SK-N-SH (cell line): ENCODE results near the gene LRP4. TPM values are rescaled to one million over a fixed set of nuclear protein-coding genes. Genes with fewer than 3 reads are reported as not detected.
"Not testable (repeated sequence)": the region's sequence is repeated elsewhere in the genome, so short reads cannot be mapped to it uniquely, and the experiment has no call there.

Source experiments
- CTCF ChIA-PET: fragments of 300-600, 350-600 bp; formaldehyde crosslinking; extraction: SDS; loops from one replicate; lab custom pipeline; 2021; lab: Yijun Ruan, JAX
- POLR2A ChIA-PET: fragments of 350-600 bp; sonication (Branson Sonifier 250); formaldehyde crosslinking; extraction: SDS; loops from one replicate; lab custom pipeline; 2020; ENCODE audit warnings: antibody characterized with exemption, inconsistent platforms; lab: Yijun Ruan, JAX
- DNase-seq: peaks from one replicate; pipeline ENCODE4 v3.0.0; 2012
- H2AFZ ChIP-seq: fragments of 200-600 bp; sonication (generic); 2 replicates; pipeline ENCODE4 v1.8.1; 2016; ENCODE audit warnings: antibody characterized with exemption, mild to moderate bottlenecking, low read depth
- H3F3A ChIP-seq: fragments of 200-600 bp; sonication (generic); replicated peaks from 2 replicates; pipeline ENCODE3; 2016; ENCODE audit warnings: antibody characterized with exemption, mild to moderate bottlenecking; ENCODE audit not compliant: insufficient read depth
- H3K27ac ChIP-seq, 2 experiments: fragments of 200-500 bp in 1 of 2; fragments of 200-600 bp in 1 of 2; sonication (Bioruptor generic) in 1 of 2; sonication (generic), shearing (Covaris generic) in 1 of 2; 2 replicates each; pipeline versions ENCODE4 v1.5.1 to v1.6.1; 2014 to 2016; ENCODE audit warnings: low read depth in 2 of 2, inconsistent platforms in 1 of 2, low read length in 1 of 2, mild to moderate bottlenecking in 1 of 2, mixed read lengths in 1 of 2
- H3K27me3 ChIP-seq: fragments of 200-600 bp; sonication (generic), shearing (Covaris generic); 2 replicates; pipeline ENCODE4 v1.6.1; 2016; ENCODE audit warnings: mixed run types; ENCODE audit not compliant: insufficient read depth
- H3K36me3 ChIP-seq, 2 experiments: fragments of 200-500 bp in 1 of 2; fragments of 200-600 bp in 1 of 2; sonication (Bioruptor generic) in 1 of 2; sonication (generic) in 1 of 2; replicated peaks in 1 of 2; 2 replicates each; pipeline versions ENCODE3 to v1.5.1; 2014 to 2016; ENCODE audit warnings: low read length in 1 of 2, mild to moderate bottlenecking in 1 of 2; ENCODE audit not compliant: insufficient read depth in 2 of 2, control insufficient read depth in 1 of 2
- H3K4me1 ChIP-seq, 2 experiments: fragments of 200-500 bp in 1 of 2; fragments of 200-600 bp in 1 of 2; sonication (Bioruptor generic) in 1 of 2; sonication (generic), shearing (Covaris generic) in 1 of 2; 2 replicates each; pipeline versions ENCODE4 v1.5.1 to v1.6.1; 2014 to 2016; ENCODE audit warnings: low read depth in 1 of 2, low read length in 1 of 2, mixed run types in 1 of 2; ENCODE audit not compliant: insufficient read depth in 2 of 2, control insufficient read depth in 1 of 2
- H3K4me2 ChIP-seq: fragments of 200-600 bp; sonication (generic), shearing (Covaris generic); 2 replicates; pipeline ENCODE4 v1.6.1; 2017; ENCODE audit warnings: mixed run types
- H3K4me3 ChIP-seq, 2 experiments: fragments of 200-500 bp in 1 of 2; fragments of 200-600 bp in 1 of 2; sonication (Bioruptor generic) in 1 of 2; sonication (generic), shearing (Covaris generic) in 1 of 2; 2 replicates each; pipeline versions ENCODE4 v1.5.1 to v1.8.1; 2014 to 2016; ENCODE audit warnings: low read depth in 2 of 2, inconsistent platforms in 1 of 2, low read length in 1 of 2, mild to moderate bottlenecking in 1 of 2, mixed read lengths in 1 of 2, moderate library complexity in 1 of 2
- H3K79me2 ChIP-seq: fragments of 200-600 bp; sonication (generic); 2 replicates; pipeline ENCODE4 v1.8.1; 2017; ENCODE audit warnings: mild to moderate bottlenecking; ENCODE audit not compliant: insufficient read depth
- H3K9ac ChIP-seq: fragments of 200-600 bp; sonication (generic); 2 replicates; pipeline ENCODE4 v1.6.1; 2017; ENCODE audit warnings: mixed run types
- H3K9me2 ChIP-seq: fragments of 200-600 bp; sonication (generic); 2 replicates; pipeline ENCODE4 v1.6.1; 2017; ENCODE audit warnings: mixed run types
- H3K9me3 ChIP-seq: fragments of 200-600 bp; sonication (generic); 2 replicates; pipeline ENCODE4 v1.6.1; 2017; ENCODE audit warnings: mixed run types, mild to moderate bottlenecking, moderate library complexity
- H4K20me1 ChIP-seq: fragments of 200-600 bp; sonication (generic); 2 replicates; pipeline ENCODE4 v1.6.1; 2017; ENCODE audit warnings: mild to moderate bottlenecking, mixed run types; ENCODE audit not compliant: insufficient read depth
- ELF1 ChIP-seq: IDR thresholded peaks from 2 replicates; pipeline ENCODE4 v1.4.0; 2012
- FOSL2 ChIP-seq: IDR thresholded peaks from 2 replicates; pipeline ENCODE4 v1.4.0; 2012; ENCODE audit warnings: low read depth, mild to moderate bottlenecking, moderate library complexity, borderline replicate concordance
- GABPA ChIP-seq: IDR thresholded peaks from 2 replicates; pipeline ENCODE4 v1.4.0; 2012; ENCODE audit warnings: low read depth, mild to moderate bottlenecking
- MAX ChIP-seq: IDR thresholded peaks from 2 replicates; pipeline ENCODE4 v1.4.0; 2012; ENCODE audit warnings: low read depth
- RAD21 ChIP-seq: IDR thresholded peaks from 2 replicates; pipeline ENCODE4 v1.6.1; 2012; ENCODE audit warnings: mild to moderate bottlenecking, low read length
- RCOR1 ChIP-seq: fragments of 150-350 bp; IDR thresholded peaks from 2 replicates; pipeline ENCODE4 v1.6.1; 2017; ENCODE audit warnings: antibody characterized with exemption, low read length
- RFX5 ChIP-seq: IDR thresholded peaks from 2 replicates; pipeline ENCODE4 v1.6.1; 2012; ENCODE audit warnings: mild to moderate bottlenecking, improper control_type of control experiment, low read length
- TCF12 ChIP-seq: IDR thresholded peaks from 2 replicates; pipeline ENCODE4 v1.4.0; 2012
- WGBS: methylation state at CpG from one replicate; pipeline ENCODE4 v1.1.6; 2017; ENCODE audit warnings: low lambda C conversion rate; 5-methylcytosine and 5-hydroxymethylcytosine counted together
- polyA plus RNA-seq, 3 experiments: library from polyadenylated mRNA; depleted of rRNA; stranded (reverse); fragments of >200 nt; gene quantifications; 2 replicates each; pipeline ENCODE4 v1.2.3, GENCODE V29; 2012
- TF ChIP-seq, protein P1 (sequence below): IDR thresholded peaks from 2 replicates; pipeline ENCODE4 v1.6.1; 2012; ENCODE audit warnings: mild to moderate bottlenecking, low read depth, low read length, moderate library complexity
- TF ChIP-seq, protein P2 (sequence below): IDR thresholded peaks from 2 replicates; pipeline ENCODE4 v1.4.0; 2012; ENCODE audit warnings: low read depth, borderline replicate concordance

LRP4 gene
- polyA plus RNA-seq, 1 of the 3 experiments (the other 2 are of a cell fraction): 10.9 TPM

- H3K9ac ChIP-seq: peak overlapping the region; percentile 28; the same call in 1 of the 2 replicates
- peaks cover 3% of the 10 kb centered on the region for H3F3A ChIP-seq
- DNase-seq: no peak
- H3K4me1 ChIP-seq: no peaks in the 10 kb centered on the region
- no peaks in the 10 kb centered on the region for H3K79me2 ChIP-seq
- ChIA-PET POLR2A (no interaction called here), CTCF (interaction anchor here (1.1 to 3.6 kb wide), 2 partner anchors 210 to 223 kb away, joined by 3 to 17 read pairs; no protein-coding TSS in a partner anchor)
- no peaks in the 10 kb centered on the region for H3K27me3 ChIP-seq
- H3K9me3 ChIP-seq: no peaks in the 10 kb centered on the region
- H3K4me2 ChIP-seq: 0 out of 2 replicates have a peak overlapping the region, but pooled peaks have one; percentile 8
- WGBS: 92% methylated on average over 1 of the region's 1 CpG
- no peak overlapping the region for H3K4me3 ChIP-seq
- peak overlapping the region; percentile 74; the same call in 1 of the 2 replicates for H2AFZ ChIP-seq
- peak overlapping the region in 1 of 2 experiments; percentile 66; a peak in 2 of 4 replicates for H3K27ac ChIP-seq
- no peaks in the 10 kb centered on the region for H3K36me3 ChIP-seq
- H3K9me2 ChIP-seq: no peaks in the 10 kb centered on the region
- H4K20me1 ChIP-seq: no peaks in the 10 kb centered on the region
- no peak for TF ChIP-seq MAX
- TF ChIP-seq FOSL2: peak; percentile 13; the same call in 1 of the 2 replicates
Observed at GRCh38 chr11:46930089-46930488, 11.7 kb upstream of the LRP4 start.

GRCh38 chr11:46928701-46929100 lies 10.4 kb upstream of the LRP4 start:
- H3K4me1 ChIP-seq, H3K9me3 ChIP-seq, H3K4me2 ChIP-seq, H3K27me3 ChIP-seq, H3K4me3 ChIP-seq, H3K27ac ChIP-seq, H3K9ac ChIP-seq, H3K9me2 ChIP-seq, H3K36me3 ChIP-seq, H3K79me2 ChIP-seq, POLR2A ChIA-PET, H3F3A ChIP-seq, H4K20me1 ChIP-seq, H2AFZ ChIP-seq, DNase-seq: not testable (repeated sequence)
- 31% methylated on average over 1 of the region's 1 CpG for WGBS
- CTCF ChIA-PET: interaction anchor here (0.9 to 3.6 kb wide), 2 partner anchors 9 to 225 kb away, joined by 3 to 17 read pairs; no protein-coding TSS in a partner anchor

GRCh38 chr11:46927928-46928327 lies 9.6 kb upstream of the LRP4 start:
- H3K9me3 ChIP-seq, H3K79me2 ChIP-seq, H4K20me1 ChIP-seq, POLR2A ChIA-PET, H2AFZ ChIP-seq, H3K9ac ChIP-seq, H3K27me3 ChIP-seq, H3K4me2 ChIP-seq, H3F3A ChIP-seq, H3K9me2 ChIP-seq, H3K27ac ChIP-seq, DNase-seq, H3K4me3 ChIP-seq, H3K36me3 ChIP-seq, H3K4me1 ChIP-seq: not testable (repeated sequence)
- CTCF ChIA-PET: interaction anchor here (0.9 to 3.6 kb wide), 3 partner anchors 9 to 225 kb away, joined by 3 to 17 read pairs (median 3); no protein-coding TSS in a partner anchor
- 79% methylated on average over 4 of the region's 4 CpGs for WGBS

DNA sequence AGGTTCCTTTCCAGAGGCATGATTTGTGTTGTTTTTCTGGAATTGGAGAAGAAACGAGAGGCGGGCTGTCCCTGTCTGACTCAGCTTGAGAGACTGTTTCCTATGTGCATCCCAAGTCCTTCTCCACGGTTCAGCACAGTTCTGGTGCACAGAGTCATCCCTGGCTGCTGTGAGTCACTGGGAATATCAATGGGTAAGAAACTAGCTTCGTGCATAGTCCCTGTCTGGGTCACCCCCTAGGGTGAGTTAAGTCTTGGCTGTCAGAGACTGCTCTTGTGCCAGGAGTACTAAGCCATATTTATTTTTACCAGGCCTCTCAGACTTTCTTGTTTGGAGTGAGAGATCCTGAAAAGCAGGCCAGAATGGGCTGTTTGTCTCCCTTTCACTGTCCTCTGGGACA lies 2.4 kb upstream of the LRP4 start:
- H3K79me2 ChIP-seq: peaks cover 11% of the 10 kb centered on the region
- H3K4me3 ChIP-seq: no peak overlapping the region
- peak overlapping the region; percentile 52 for H3K4me2 ChIP-seq
- H3K9me2 ChIP-seq: no peaks in the 10 kb centered on the region
- peaks cover 16 to 22% of the 10 kb centered on the region in 2 experiments; a peak in 3 of 4 replicates for H3K4me1 ChIP-seq
- H3F3A ChIP-seq: peaks cover 35% of the 10 kb centered on the region
- H3K27me3 ChIP-seq: no peaks in the 10 kb centered on the region
- CTCF ChIA-PET: interaction anchor here (0.9 to 10.0 kb wide), 9 partner anchors 16 to 234 kb away, joined by 3 to 170 read pairs (median 4); partner anchors contain the start of gene CSTPP1
- WGBS: 17% methylated on average over 4 of the region's 4 CpGs
- H3K27ac ChIP-seq: peak overlapping the region; percentile 8 to 98; a peak in 3 of 4 replicates
- H2AFZ ChIP-seq: peak overlapping the region; percentile 42
- no peaks in the 10 kb centered on the region for H3K36me3 ChIP-seq
- no peak for DNase-seq
- no peaks in the 10 kb centered on the region for H4K20me1 ChIP-seq
- POLR2A ChIA-PET: no interaction called here
- no peaks in the 10 kb centered on the region for H3K9me3 ChIP-seq
- peak overlapping the region; percentile 59; the same call in 1 of the 2 replicates for H3K9ac ChIP-seq
- TF ChIP-seq TCF12 (peak; percentile 74), RFX5 (no peak), RAD21 (no peak), RCOR1 (no peak), GABPA (no peak), ELF1 (no peak)
- TF ChIP-seq, protein P1, sequence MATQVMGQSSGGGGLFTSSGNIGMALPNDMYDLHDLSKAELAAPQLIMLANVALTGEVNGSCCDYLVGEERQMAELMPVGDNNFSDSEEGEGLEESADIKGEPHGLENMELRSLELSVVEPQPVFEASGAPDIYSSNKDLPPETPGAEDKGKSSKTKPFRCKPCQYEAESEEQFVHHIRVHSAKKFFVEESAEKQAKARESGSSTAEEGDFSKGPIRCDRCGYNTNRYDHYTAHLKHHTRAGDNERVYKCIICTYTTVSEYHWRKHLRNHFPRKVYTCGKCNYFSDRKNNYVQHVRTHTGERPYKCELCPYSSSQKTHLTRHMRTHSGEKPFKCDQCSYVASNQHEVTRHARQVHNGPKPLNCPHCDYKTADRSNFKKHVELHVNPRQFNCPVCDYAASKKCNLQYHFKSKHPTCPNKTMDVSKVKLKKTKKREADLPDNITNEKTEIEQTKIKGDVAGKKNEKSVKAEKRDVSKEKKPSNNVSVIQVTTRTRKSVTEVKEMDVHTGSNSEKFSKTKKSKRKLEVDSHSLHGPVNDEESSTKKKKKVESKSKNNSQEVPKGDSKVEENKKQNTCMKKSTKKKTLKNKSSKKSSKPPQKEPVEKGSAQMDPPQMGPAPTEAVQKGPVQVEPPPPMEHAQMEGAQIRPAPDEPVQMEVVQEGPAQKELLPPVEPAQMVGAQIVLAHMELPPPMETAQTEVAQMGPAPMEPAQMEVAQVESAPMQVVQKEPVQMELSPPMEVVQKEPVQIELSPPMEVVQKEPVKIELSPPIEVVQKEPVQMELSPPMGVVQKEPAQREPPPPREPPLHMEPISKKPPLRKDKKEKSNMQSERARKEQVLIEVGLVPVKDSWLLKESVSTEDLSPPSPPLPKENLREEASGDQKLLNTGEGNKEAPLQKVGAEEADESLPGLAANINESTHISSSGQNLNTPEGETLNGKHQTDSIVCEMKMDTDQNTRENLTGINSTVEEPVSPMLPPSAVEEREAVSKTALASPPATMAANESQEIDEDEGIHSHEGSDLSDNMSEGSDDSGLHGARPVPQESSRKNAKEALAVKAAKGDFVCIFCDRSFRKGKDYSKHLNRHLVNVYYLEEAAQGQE: peak; percentile 66
- TF ChIP-seq, protein P2, sequence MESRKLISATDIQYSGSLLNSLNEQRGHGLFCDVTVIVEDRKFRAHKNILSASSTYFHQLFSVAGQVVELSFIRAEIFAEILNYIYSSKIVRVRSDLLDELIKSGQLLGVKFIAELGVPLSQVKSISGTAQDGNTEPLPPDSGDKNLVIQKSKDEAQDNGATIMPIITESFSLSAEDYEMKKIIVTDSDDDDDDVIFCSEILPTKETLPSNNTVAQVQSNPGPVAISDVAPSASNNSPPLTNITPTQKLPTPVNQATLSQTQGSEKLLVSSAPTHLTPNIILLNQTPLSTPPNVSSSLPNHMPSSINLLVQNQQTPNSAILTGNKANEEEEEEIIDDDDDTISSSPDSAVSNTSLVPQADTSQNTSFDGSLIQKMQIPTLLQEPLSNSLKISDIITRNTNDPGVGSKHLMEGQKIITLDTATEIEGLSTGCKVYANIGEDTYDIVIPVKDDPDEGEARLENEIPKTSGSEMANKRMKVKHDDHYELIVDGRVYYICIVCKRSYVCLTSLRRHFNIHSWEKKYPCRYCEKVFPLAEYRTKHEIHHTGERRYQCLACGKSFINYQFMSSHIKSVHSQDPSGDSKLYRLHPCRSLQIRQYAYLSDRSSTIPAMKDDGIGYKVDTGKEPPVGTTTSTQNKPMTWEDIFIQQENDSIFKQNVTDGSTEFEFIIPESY: peak; percentile 51; the same call in 1 of the 2 replicates
